ENCODE measurements around the gene MMP24. TPM values are rescaled to one million over a fixed set of nuclear protein-coding genes. Genes with fewer than 3 reads are reported as not detected.
"Not testable (repeated sequence)": the region's sequence is repeated elsewhere in the genome, so short reads cannot be mapped to it uniquely, and the experiment has no call there.

MMP24 gene
- total RNA-seq, 1 experiment from 2014 or later, result 23.0 TPM

GRCh38 chr20:35181731-35182130, 44.8 kb upstream of the MMP24 start:
- Histone ChIP-seq H3K18ac (ENCODE audit: insufficient read length, low read depth, low read length) (no peak overlapping the region), H3T11ph (ENCODE audit: low read length) (no peak overlapping the region), H3K23ac (ENCODE audit: insufficient read length, low read depth, low read length) (no peak overlapping the region), H2BK15ac (ENCODE audit: low read depth, low read length) (no peak overlapping the region), H3K27me3 (ENCODE audit: insufficient read depth, low read length) (no peaks in the 10 kb centered on the region), H4K5ac (ENCODE audit: insufficient read length, low read depth, low read length) (no peak overlapping the region), H3K56ac (ENCODE audit: insufficient read length, low read depth, low read length) (no peak overlapping the region), H3K14ac (ENCODE audit: insufficient read depth, low read length) (no peak overlapping the region), H2BK12ac (ENCODE audit: insufficient read length, low read depth, low read length) (no peak overlapping the region), H4K8ac (replicated peaks; ENCODE audit: insufficient read length, low read depth, low read length) (no peak overlapping the region), H3K79me2 (ENCODE audit: insufficient read depth, low read length) (no peaks in the 10 kb centered on the region), H3K9me3 (ENCODE audit: control insufficient read depth, low read depth, low read length) (no peaks in the 10 kb centered on the region), H2AFZ (ENCODE audit: low read length) (no peak overlapping the region), H4K91ac (ENCODE audit: insufficient read length, low read depth, low read length) (no peak overlapping the region), H3K4me1 (ENCODE audit: insufficient read depth, low read length) (no peaks in the 10 kb centered on the region), H2BK5ac (ENCODE audit: insufficient read length, low read length) (no peak overlapping the region), H2BK120ac (ENCODE audit: low read depth, low read length, poor library complexity, severe bottlenecking) (no peak overlapping the region), H3K4ac (ENCODE audit: low read depth, low read length) (no peak overlapping the region), H2AK5ac (ENCODE audit: insufficient read length, low read length) (no peak overlapping the region), H2BK20ac (ENCODE audit: low read depth, low read length, poor library complexity, severe bottlenecking) (no peak overlapping the region), H3K27ac (ENCODE audit: insufficient read length, low read depth, low read length) (no peak overlapping the region), H3K23me2 (ENCODE audit: insufficient read length, low read depth, low read length, poor library complexity, severe bottlenecking) (no peaks in the 10 kb centered on the region), H3K4me2 (ENCODE audit: insufficient read depth, insufficient read length, low read length) (no peak overlapping the region), H3K9ac (ENCODE audit: extremely low read depth, insufficient read length, low read length) (no peak overlapping the region), H4K20me1 (ENCODE audit: control insufficient read depth, insufficient read depth, insufficient read length) (no peaks in the 10 kb centered on the region), H3K79me1 (ENCODE audit: insufficient read depth, low read depth, low read length, poor library complexity, severe bottlenecking) (no peaks in the 10 kb centered on the region)
- H3K27ac Mint-ChIP-seq, result no peak overlapping the region
- H3K4me1 Mint-ChIP-seq, result peaks cover 6 to 7% of the 10 kb centered on the region in 2 experiments
- H3K4me3 Mint-ChIP-seq, result no peak overlapping the region
- peaks cover 5% of the 10 kb centered on the region for H3K27me3 Mint-ChIP-seq (ENCODE audit: low read depth)
- peaks cover 5 to 12% (median 7%) of the 10 kb centered on the region in 3 experiments for H3K36me3 Mint-ChIP-seq (ENCODE audit: insufficient read depth in 1 of 3, low read depth in 3 of 3)
- DNase-seq, result no peak
- TF ChIP-seq CTCF (conservative IDR thresholded peaks at IDR 0.05), result no peak
- peaks cover 0 to 3% of the 10 kb centered on the region in 2 experiments; a peak in 1 of 5 replicates for H3K9me3 Mint-ChIP-seq

GRCh38 chr20:35186691-35187289, 39.7 kb upstream of the MMP24 start:
- not testable (repeated sequence) for H3K14ac ChIP-seq (ENCODE audit: insufficient read depth, low read length); H3K4ac ChIP-seq (ENCODE audit: low read depth, low read length); H4K5ac ChIP-seq (ENCODE audit: insufficient read length, low read depth, low read length); H3K79me1 ChIP-seq (ENCODE audit: insufficient read depth, low read depth, low read length, poor library complexity, severe bottlenecking); H3T11ph ChIP-seq (ENCODE audit: low read length); H3K27ac ChIP-seq (ENCODE audit: insufficient read length, low read depth, low read length); H2AK5ac ChIP-seq (ENCODE audit: insufficient read length, low read length); H3K9me3 ChIP-seq (ENCODE audit: control insufficient read depth, low read depth, low read length); H2BK20ac ChIP-seq (ENCODE audit: low read depth, low read length, poor library complexity, severe bottlenecking); H3K79me2 ChIP-seq (ENCODE audit: insufficient read depth, low read length); H3K23me2 ChIP-seq (ENCODE audit: insufficient read length, low read depth, low read length, poor library complexity, severe bottlenecking); H3K56ac ChIP-seq (ENCODE audit: insufficient read length, low read depth, low read length); H3K27me3 ChIP-seq (ENCODE audit: insufficient read depth, low read length); H2BK12ac ChIP-seq (ENCODE audit: insufficient read length, low read depth, low read length); H3K23ac ChIP-seq (ENCODE audit: insufficient read length, low read depth, low read length); H4K91ac ChIP-seq (ENCODE audit: insufficient read length, low read depth, low read length); H3K27ac Mint-ChIP-seq; H2BK5ac ChIP-seq (ENCODE audit: insufficient read length, low read length); H3K4me3 Mint-ChIP-seq; DNase-seq; H3K4me1 ChIP-seq (ENCODE audit: insufficient read depth, low read length); H4K20me1 ChIP-seq (ENCODE audit: control insufficient read depth, insufficient read depth, insufficient read length); H2BK15ac ChIP-seq (ENCODE audit: low read depth, low read length); H2BK120ac ChIP-seq (ENCODE audit: low read depth, low read length, poor library complexity, severe bottlenecking); H3K9ac ChIP-seq (ENCODE audit: extremely low read depth, insufficient read length, low read length); H4K8ac ChIP-seq (replicated peaks; ENCODE audit: insufficient read length, low read depth, low read length); H2AFZ ChIP-seq (ENCODE audit: low read length); H3K4me2 ChIP-seq (ENCODE audit: insufficient read depth, insufficient read length, low read length)
- Mint-ChIP-seq H3K9me3 (peaks cover 16 to 20% of the 10 kb centered on the region in 2 experiments), H3K4me1 (peaks cover 25 to 27% of the 10 kb centered on the region in 2 experiments), H3K36me3 (ENCODE audit: insufficient read depth in 1 of 3, low read depth in 3 of 3) (peaks cover 3 to 17% (median 11%) of the 10 kb centered on the region in 3 experiments; a peak in 6 of 7 replicates), H3K27me3 (ENCODE audit: low read depth) (peaks cover 10% of the 10 kb centered on the region)
- no CpG with 5 or more reads among the region's 10 CpGs for WGBS (ENCODE audit: extremely low coverage, insufficient read length, low lambda C conversion rate)
- peak overlapping the region; percentile 34 for H3K18ac ChIP-seq (ENCODE audit: insufficient read length, low read depth, low read length)
